Airway epithelial cell (primary cell): ENCODE results near the gene SLC6A18. TPM values are rescaled to one million over a fixed set of nuclear protein-coding genes. Genes with fewer than 3 reads are reported as not detected.

Experiments used
- total RNA-seq: library from RNA; depleted of rRNA; stranded (reverse); fragments of >200 nt; gene quantifications from 2 replicates; pipeline ENCODE4 v1.2.3, GENCODE V29; 2015

Gene SLC6A18
- total RNA-seq: not detected in 2 replicates

GRCh38 chr5:1225081-1225480 lies at the start of gene SLC6A18:
TSS of gene SLC6A18 (plus strand) at chr5:1225381. CDS start at chr5:1225478, 97 bp downstream.

GRCh38 chr5:1201327-1202025 lies 23.7 kb upstream of the SLC6A18 start, which contains the start of gene SLC6A19:
TSS of gene SLC6A19 (plus strand) at chr5:1201595. CDS start at chr5:1201651, 56 bp downstream.

GRCh38 chr5:1294835-1295649 lies 69.9 kb downstream of the SLC6A18 start, which contains the start of gene TERT:
TSS of gene TERT (minus strand) at chr5:1295068. CDS start at chr5:1294989, 79 bp downstream.

Other genes with a start within 250 kb of the SLC6A18 start
- gene NKD2, start 216.6 kb upstream of the SLC6A18 start, total RNA-seq: 0.09 and 0.42 TPM in 2 replicates
- gene SLC12A7, start 113.3 kb upstream of the SLC6A18 start, total RNA-seq: 5.0 and 12.7 TPM in 2 replicates
- not detected in 2 replicates for gene SLC6A19, start 23.8 kb upstream of the SLC6A18 start, total RNA-seq
- gene TERT, start 69.7 kb downstream of the SLC6A18 start, total RNA-seq: not detected in 2 replicates
- 98.7 and 132 TPM in 2 replicates for gene CLPTM1L, start 119.7 kb downstream of the SLC6A18 start, total RNA-seq
- not detected in 2 replicates for gene SLC6A3, start 220.1 kb downstream of the SLC6A18 start, total RNA-seq